ENCODE results near the gene PAK1IP1.
"Not testable (repeated sequence)": the region's sequence is repeated elsewhere in the genome, so short reads cannot be mapped to it uniquely, and the experiment has no call there.

PAK1IP1 gene

GRCh38 chr6:10745116-10745515, 50.3 kb downstream of the PAK1IP1 start:
- DNase-seq, result no peak

DNA sequence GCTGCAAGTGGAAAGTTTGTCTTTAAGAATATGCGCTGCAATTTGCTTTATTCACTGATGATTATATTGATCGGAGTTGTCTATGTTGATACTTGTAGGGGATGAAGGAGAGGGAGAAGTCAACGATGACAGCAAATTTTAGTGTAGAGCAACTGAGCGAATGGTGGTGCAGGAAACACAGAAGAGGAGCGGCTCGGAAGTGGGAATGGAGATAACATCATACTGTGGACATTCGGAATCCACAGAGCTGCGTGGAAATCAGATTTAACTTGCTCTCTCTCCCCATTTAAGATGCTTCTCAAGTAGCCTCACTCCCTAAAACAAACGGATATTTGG, 52.1 kb downstream of the PAK1IP1 start:
- DNase-seq, result no peak

DNA sequence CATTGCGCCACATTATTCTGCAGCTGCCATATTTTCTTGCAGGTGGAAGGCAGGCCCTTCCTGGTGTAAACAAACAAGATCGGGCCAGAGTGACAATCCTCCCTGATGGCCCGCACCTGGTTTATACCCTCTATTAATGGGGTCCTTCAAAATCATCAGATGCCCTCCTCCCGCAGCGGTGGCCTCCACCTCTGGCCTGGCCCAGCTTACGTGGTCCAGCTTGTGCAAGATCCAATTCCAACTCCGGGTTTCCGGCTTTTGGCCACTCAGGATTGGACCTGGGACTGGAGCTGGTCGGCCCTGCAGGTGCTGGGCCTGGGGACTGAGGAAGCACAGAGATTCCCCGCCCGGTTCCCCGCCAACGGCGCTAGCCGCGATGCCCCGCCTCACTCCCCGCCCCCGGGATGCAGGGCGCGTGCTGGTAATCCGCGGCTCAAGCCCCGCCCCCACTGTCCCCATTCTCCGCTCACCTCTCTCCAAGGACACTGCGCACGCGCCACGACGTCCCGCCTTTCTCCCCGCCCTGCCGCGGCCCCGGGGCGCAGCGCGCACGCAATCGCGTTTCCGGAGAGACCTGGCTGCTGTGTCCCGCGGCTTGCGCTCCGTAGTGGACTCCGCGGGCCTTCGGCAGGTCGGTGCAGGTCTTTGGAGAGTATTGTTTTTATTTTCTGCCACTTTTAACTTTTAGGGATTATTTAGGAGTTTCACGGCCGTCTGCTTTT, 52.6 kb downstream of the PAK1IP1 start, which contains the start of gene TMEM14B:
TSS of gene TMEM14B (plus strand) at position 555 of the 722 bp plus-strand sequence. CDS start 1,441 bp downstream, outside the sequence.
- peak; percentile 99 for DNase-seq

GRCh38 chr6:10749734-10750133, 55.0 kb downstream of the PAK1IP1 start:
- DNase-seq, result no peak

GRCh38 chr6:10750568-10750967, 55.8 kb downstream of the PAK1IP1 start:
- not testable (repeated sequence) for DNase-seq

- DNase-seq, result not testable (repeated sequence)
Measured at GRCh38 chr6:10751757-10752156, 57.0 kb downstream of the PAK1IP1 start.

- DNase-seq, result no peak
Measured at GRCh38 chr6:10756085-10756484, 61.3 kb downstream of the PAK1IP1 start.
